HepG2 (cell line): ENCODE data around the gene ZNF212. TPM values are rescaled to one million over a fixed set of nuclear protein-coding genes. Genes with fewer than 3 reads are reported as not detected.

Source experiments
- ATAC-seq: fragments of 200-7000 bp; cut with Tn5 transposase; 3 replicates; pipeline ENCODE4 v1.9.1; 2020; ENCODE audit warnings: mild to moderate bottlenecking, moderate library complexity
- BruUV-seq: library from RNA; stranded (reverse); fragments of 400-500 nt; replicated peaks from 2 replicates; lab custom pipeline; 2021; lab: Mats Ljungman, UMichigan
- CTCF ChIA-PET: fragments of 300-600 bp; formaldehyde crosslinking; extraction: SDS; loops from one replicate; lab custom pipeline; 2021; ENCODE audit warnings: low total read pairs, inconsistent platforms, low intra/inter-chr PET ratio; lab: Yijun Ruan, JAX
- POLR2A ChIA-PET: fragments of 350-600 bp; sonication (Branson Sonifier 250); formaldehyde crosslinking; loops from one replicate; lab custom pipeline; 2020; ENCODE audit warnings: antibody characterized with exemption, inconsistent platforms; lab: Yijun Ruan, JAX
- DNase-seq: peaks from one replicate; pipeline ENCODE4 v3.0.0-alpha.2; 2015; ENCODE audit warnings: low spot score
- FAIRE-seq: peaks from 3 replicates; lab custom pipeline; 2011; peaks lifted over from hg19 to GRCh38; lab: Jason Lieb, UNC
- H2AFZ ChIP-seq: one replicate; pipeline ENCODE4 v1.6.1; 2011; ENCODE audit warnings: low read length, inconsistent platforms
- H3K27ac ChIP-seq: fragments of 300-600 bp; 3 replicates; pipeline ENCODE4 v1.8.0; 2011; ENCODE audit warnings: mixed run types, mild to moderate bottlenecking, mixed read lengths, low read length, inconsistent platforms; ENCODE audit not compliant: insufficient read depth; ENCODE audit errors: extremely low read length
- H3K27me3 ChIP-seq, 2 experiments: fragments of 200-600 bp in 1 of 2; 2 replicates in 1 of 2; 3 replicates in 1 of 2; pipeline versions ENCODE4 v1.6.0 to v1.8.0; 2011; ENCODE audit warnings: low read length in 2 of 2, mild to moderate bottlenecking in 2 of 2, moderate library complexity in 2 of 2, inconsistent platforms in 1 of 2; ENCODE audit not compliant: insufficient read depth in 2 of 2, control insufficient read depth in 1 of 2
- H3K36me3 ChIP-seq, 2 experiments: fragments of 200-600 bp in 1 of 2; replicated peaks in 1 of 2; 2 replicates in 1 of 2; 3 replicates in 1 of 2; pipeline versions ENCODE4 v1.5.1 to v1.8.0; 2011; ENCODE audit warnings: low read length in 2 of 2, inconsistent platforms in 1 of 2; ENCODE audit not compliant: insufficient read depth in 2 of 2, control insufficient read depth in 1 of 2
- H3K4me1 ChIP-seq: 2 replicates; pipeline ENCODE4 v1.5.1; 2012; ENCODE audit warnings: low read length, inconsistent platforms; ENCODE audit not compliant: insufficient read depth
- H3K4me2 ChIP-seq: 2 replicates; pipeline ENCODE4 v1.6.0; 2011; ENCODE audit warnings: low read depth, low read length, inconsistent platforms
- H3K4me3 ChIP-seq, 3 experiments: fragments of 200-600 bp in 1 of 3; sonication (generic), shearing (Covaris generic) in 1 of 3; replicated peaks in 1 of 3; 2 replicates each; pipeline ENCODE4 v1.5.1; 2011 to 2016; ENCODE audit warnings: low read length in 3 of 3, inconsistent platforms in 2 of 3, low read depth in 2 of 3, mild to moderate bottlenecking in 2 of 3, control low read depth in 1 of 3, mixed read lengths in 1 of 3; ENCODE audit not compliant: insufficient read depth in 1 of 3
- H3K79me2 ChIP-seq: one replicate; pipeline ENCODE4 v1.6.1; 2011; ENCODE audit warnings: low read length, inconsistent platforms; ENCODE audit not compliant: insufficient read depth
- H3K9ac ChIP-seq: 2 replicates; pipeline ENCODE4 v1.6.0; 2011; ENCODE audit warnings: mild to moderate bottlenecking, low read depth, low read length, inconsistent platforms; ENCODE audit not compliant: insufficient read depth
- H3K9me3 ChIP-seq: 2 replicates; pipeline ENCODE4 v1.5.1; 2012; ENCODE audit warnings: mild to moderate bottlenecking, low read length
- H4K20me1 ChIP-seq: 2 replicates; pipeline ENCODE4 v1.6.0; 2011; ENCODE audit warnings: inconsistent platforms, mild to moderate bottlenecking, low read length, moderate library complexity; ENCODE audit not compliant: insufficient read depth
- GLMP ChIP-seq: sonication (generic); formaldehyde crosslinking; IDR thresholded peaks from 2 replicates; pipeline ENCODE4 v1.9.0; 2021; ENCODE audit warnings: missing genetic modification reagents, mild to moderate bottlenecking, borderline replicate concordance
- KDM5B ChIP-seq: sonication (generic); formaldehyde crosslinking; IDR thresholded peaks from 2 replicates; pipeline ENCODE4 v1.4.0; 2020; ENCODE audit warnings: missing genetic modification reagents, mild to moderate bottlenecking, borderline replicate concordance
- NFYC ChIP-seq: IDR thresholded peaks from 2 replicates; pipeline ENCODE4 v1.6.1; 2016; ENCODE audit warnings: missing genetic modification reagents, missing compliant biosample characterization
- PHF8 ChIP-seq: sonication (generic); formaldehyde crosslinking; IDR thresholded peaks from 2 replicates; pipeline ENCODE4 v1.5.0; 2020; ENCODE audit warnings: missing genetic modification reagents
- SMARCE1 ChIP-seq: fragments of 450-650 bp; IDR thresholded peaks from 2 replicates; pipeline ENCODE4 v1.6.1; 2017; ENCODE audit warnings: borderline replicate concordance
- SPEN ChIP-seq: sonication (generic); formaldehyde crosslinking; IDR thresholded peaks from 2 replicates; pipeline ENCODE4 v1.5.1; 2020; ENCODE audit warnings: low read depth, mild to moderate bottlenecking, missing genetic modification reagents
- TMF1 ChIP-seq: sonication (generic); formaldehyde crosslinking; IDR thresholded peaks from 2 replicates; pipeline ENCODE4 v1.8.1; 2022; ENCODE audit warnings: low read depth, missing genetic modification reagents
- ZFP36L2 ChIP-seq: sonication (generic); formaldehyde crosslinking; IDR thresholded peaks from 2 replicates; pipeline ENCODE4 v1.4.0; 2020; ENCODE audit warnings: missing genetic modification reagents
- ZNF17 ChIP-seq: sonication (generic); formaldehyde crosslinking; IDR thresholded peaks from 2 replicates; pipeline ENCODE4 v1.5.0; 2020; ENCODE audit warnings: mild to moderate bottlenecking, missing genetic modification reagents
- ZNF253 ChIP-seq: sonication (generic); formaldehyde crosslinking; IDR thresholded peaks from 2 replicates; pipeline ENCODE4 v1.8.0; 2022; ENCODE audit warnings: mild to moderate bottlenecking, missing genetic modification reagents, borderline replicate concordance
- ZNF512 ChIP-seq: sonication (generic); formaldehyde crosslinking; IDR thresholded peaks from 2 replicates; pipeline ENCODE4 v1.4.0; 2020; ENCODE audit warnings: mild to moderate bottlenecking, missing genetic modification reagents
- ZNF577 ChIP-seq: sonication (generic); formaldehyde crosslinking; IDR thresholded peaks from 2 replicates; pipeline ENCODE4 v1.4.0; 2020; ENCODE audit warnings: mild to moderate bottlenecking, low read depth, missing genetic modification reagents, borderline replicate concordance
- ZNF792 ChIP-seq: IDR thresholded peaks from 2 replicates; pipeline ENCODE4 v1.6.1; 2016
- WGBS: methylation state at CpG from one replicate; pipeline ENCODE4 v1.1.6; 2017; ENCODE audit warnings: low lambda C conversion rate; 5-methylcytosine and 5-hydroxymethylcytosine counted together
- in situ Hi-C: cut with HindIII; loops from 2 replicates; pipeline ENCODE4 v1.10.0; 2017; ENCODE audit warnings: low pct_unique_long_range_greater_than_20kb; ENCODE audit not compliant: extremely low pct_ligation_motif_present
- intact Hi-C: fragments of 100-400 bp; cut with micrococcal nuclease; formaldehyde crosslinking; loops from one replicate; pipeline ENCODE4 v1.10.0; 2022; ENCODE audit not compliant: unreplicated experiment
- polyA plus RNA-seq, 8 experiments: library from polyadenylated mRNA; depleted of rRNA in 3 of 8; stranded (reverse) in 7 of 8; unstranded in 1 of 8; fragments of >200 nt; fragmentation: Illumina TruSeq in 4 of 8; extraction: Trizol in 4 of 8; gene quantifications; 2 replicates each; pipeline versions ENCODE4 v1.2.1 to v1.2.3, GENCODE V29; 2011 to 2016; ENCODE audit warnings: low read depth in 4 of 8, missing spikeins in 1 of 8, mixed read lengths in 1 of 8; ENCODE audit not compliant: insufficient read depth in 1 of 8
- total RNA-seq, 5 experiments: library from RNA; depleted of rRNA; stranded (reverse); fragments of >200 nt; fragmentation: Illumina TruSeq; extraction: Trizol; gene quantifications; 2 replicates each; pipeline ENCODE4 v1.2.3, GENCODE V29; 2016; ENCODE audit warnings: low read depth in 1 of 5
- TF ChIP-seq, protein P1 (sequence below): sonication (generic); formaldehyde crosslinking; IDR thresholded peaks from 2 replicates; pipeline ENCODE4 v1.4.0; 2020; ENCODE audit warnings: missing genetic modification reagents, borderline replicate concordance
- TF ChIP-seq, protein P2 (sequence below): sonication (generic); formaldehyde crosslinking; IDR thresholded peaks from 2 replicates; pipeline ENCODE4 v1.8.1; 2023; ENCODE audit warnings: mild to moderate bottlenecking, moderate library complexity, missing genetic modification reagents
- TF ChIP-seq, protein P3 (sequence below): sonication (generic); formaldehyde crosslinking; IDR thresholded peaks from 2 replicates; pipeline ENCODE4 v1.4.0; 2020; ENCODE audit warnings: mild to moderate bottlenecking, missing genetic modification reagents

ZNF212 gene
- total and polyA plus RNA-seq, 2 of the 13 experiments (the other 11 are each of a cell fraction or from before 2014, with no cell fraction given) = 2.6 to 3.8 TPM

DNA sequence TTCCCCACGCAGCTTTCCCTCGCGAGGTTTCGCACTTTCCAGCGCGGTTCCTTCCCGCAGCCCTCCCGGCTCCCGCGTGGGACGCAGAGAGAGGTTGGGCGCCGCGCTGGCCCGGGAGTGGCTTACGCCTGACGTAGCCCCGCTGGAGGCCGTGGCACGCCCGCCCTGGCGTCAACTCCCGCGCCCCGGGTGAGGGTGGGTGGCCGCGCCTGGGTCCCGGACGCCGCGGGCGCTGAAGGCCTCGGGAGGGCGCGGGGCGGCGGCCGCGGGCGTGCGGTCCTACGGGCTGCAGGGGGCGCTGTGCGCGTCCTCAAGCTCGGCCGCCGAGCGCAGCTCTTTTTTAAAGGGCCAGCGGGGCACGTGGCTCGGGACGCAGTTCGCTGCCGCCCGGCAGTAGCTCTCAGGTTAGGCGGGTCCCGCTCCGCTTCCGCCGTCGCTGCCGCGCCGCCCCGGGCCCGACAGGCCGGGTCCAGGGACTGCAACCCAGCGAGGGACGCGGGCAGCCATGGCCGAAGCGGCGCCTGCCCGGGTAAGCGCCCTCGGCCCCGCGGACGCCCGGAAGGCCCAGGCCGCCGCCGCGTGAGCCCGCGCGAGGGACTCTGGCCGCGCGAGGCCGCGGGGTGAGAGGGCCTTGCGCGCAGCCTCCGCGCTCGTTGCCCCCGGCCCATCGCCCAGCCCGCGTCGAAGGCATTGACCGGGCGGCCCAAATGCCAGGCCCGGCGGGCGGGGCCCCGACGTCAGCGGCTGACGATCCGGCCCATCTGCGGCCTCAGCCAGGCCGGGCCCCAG is 22.6 kb downstream of the ZNF212 start, which contains the start of gene ZNF783 (continued):
- TF ChIP-seq, protein P1, sequence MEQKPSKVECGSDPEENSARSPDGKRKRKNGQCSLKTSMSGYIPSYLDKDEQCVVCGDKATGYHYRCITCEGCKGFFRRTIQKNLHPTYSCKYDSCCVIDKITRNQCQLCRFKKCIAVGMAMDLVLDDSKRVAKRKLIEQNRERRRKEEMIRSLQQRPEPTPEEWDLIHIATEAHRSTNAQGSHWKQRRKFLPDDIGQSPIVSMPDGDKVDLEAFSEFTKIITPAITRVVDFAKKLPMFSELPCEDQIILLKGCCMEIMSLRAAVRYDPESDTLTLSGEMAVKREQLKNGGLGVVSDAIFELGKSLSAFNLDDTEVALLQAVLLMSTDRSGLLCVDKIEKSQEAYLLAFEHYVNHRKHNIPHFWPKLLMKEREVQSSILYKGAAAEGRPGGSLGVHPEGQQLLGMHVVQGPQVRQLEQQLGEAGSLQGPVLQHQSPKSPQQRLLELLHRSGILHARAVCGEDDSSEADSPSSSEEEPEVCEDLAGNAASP (CRISPR knock-in tag) = no peak
- TF ChIP-seq ZNF577 (CRISPR knock-in tag) (no peak), TMF1 (CRISPR knock-in tag) (peak; percentile 99), ZFP36L2 (CRISPR knock-in tag) (no peak), SPEN (CRISPR knock-in tag) (peak; percentile 79)
- TF ChIP-seq, protein P2, sequence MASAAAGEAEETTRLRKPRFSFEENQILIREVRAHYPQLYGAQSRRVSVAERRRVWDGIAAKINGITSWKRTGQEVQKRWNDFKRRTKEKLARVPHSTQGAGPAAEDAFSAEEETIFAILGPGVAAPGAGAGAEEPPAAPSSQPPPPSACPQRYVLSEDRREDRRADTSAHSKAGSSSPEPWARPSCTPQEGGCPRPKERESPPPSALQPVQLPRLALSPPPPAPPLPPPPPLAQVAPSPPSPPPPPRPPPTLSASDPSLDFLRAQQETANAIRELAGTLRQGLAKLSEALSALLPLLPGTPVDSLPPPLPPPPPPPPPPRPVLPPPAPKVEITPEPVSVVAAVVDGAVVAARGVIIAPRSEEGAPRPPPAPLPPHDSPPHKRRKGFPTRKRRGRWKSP (CRISPR knock-in tag) = peak; percentile 90

GRCh38 chr7:149266451-149266850 is 27.0 kb downstream of the ZNF212 start:
- WGBS = 92% methylated on average over 11 of the region's 21 CpGs
- no peak for ATAC-seq
- BruUV-seq = no TSS peak
- Histone ChIP-seq H2AFZ (no peak overlapping the region), H3K9ac (no peak overlapping the region), H3K9me3 (no peaks in the 10 kb centered on the region), H3K27ac (no peak overlapping the region), H3K4me2 (no peak overlapping the region), H3K79me2 (no peaks in the 10 kb centered on the region), H3K27me3 (no peaks in the 10 kb centered on the region), H3K36me3 (peaks cover 7 to 8% of the 10 kb centered on the region in 2 experiments; a peak in 3 of 5 replicates), H4K20me1 (no peaks in the 10 kb centered on the region), H3K4me1 (peaks cover 12% of the 10 kb centered on the region), H3K4me3 (no peak overlapping the region)
- intact Hi-C loops = no loop called here
- in situ Hi-C loops = no loop called here
- CTCF ChIA-PET = no interaction called here
- FAIRE-seq = no peak
- POLR2A ChIA-PET = no interaction called here
- DNase-seq = no peak
- TF ChIP-seq ZNF253 (CRISPR knock-in tag) (no peak), KDM5B (CRISPR knock-in tag) (no peak), ZNF512 (CRISPR knock-in tag) (no peak), ZNF17 (CRISPR knock-in tag) (no peak), NFYC (CRISPR knock-in tag) (no peak), GLMP (CRISPR knock-in tag) (no peak), ZNF792 (CRISPR knock-in tag) (no peak), PHF8 (no peak), SMARCE1 (no peak)
- TF ChIP-seq, protein P3, sequence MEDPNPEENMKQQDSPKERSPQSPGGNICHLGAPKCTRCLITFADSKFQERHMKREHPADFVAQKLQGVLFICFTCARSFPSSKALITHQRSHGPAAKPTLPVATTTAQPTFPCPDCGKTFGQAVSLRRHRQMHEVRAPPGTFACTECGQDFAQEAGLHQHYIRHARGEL = no peak
- TF ChIP-seq, protein P2 (CRISPR knock-in tag) = no peak
